Kidney tubule cell (primary cell): Measurements from ENCODE around the gene FMN2.
"Not testable (repeated sequence)": the region's sequence is repeated elsewhere in the genome, so short reads cannot be mapped to it uniquely, and the experiment has no call there.

ENCODE experiments used
- DNase-seq: peaks from one replicate; pipeline ENCODE4 v3.0.0-alpha.2; 2018; ENCODE audit warnings: low spot score

The FMN2 gene

DNA sequence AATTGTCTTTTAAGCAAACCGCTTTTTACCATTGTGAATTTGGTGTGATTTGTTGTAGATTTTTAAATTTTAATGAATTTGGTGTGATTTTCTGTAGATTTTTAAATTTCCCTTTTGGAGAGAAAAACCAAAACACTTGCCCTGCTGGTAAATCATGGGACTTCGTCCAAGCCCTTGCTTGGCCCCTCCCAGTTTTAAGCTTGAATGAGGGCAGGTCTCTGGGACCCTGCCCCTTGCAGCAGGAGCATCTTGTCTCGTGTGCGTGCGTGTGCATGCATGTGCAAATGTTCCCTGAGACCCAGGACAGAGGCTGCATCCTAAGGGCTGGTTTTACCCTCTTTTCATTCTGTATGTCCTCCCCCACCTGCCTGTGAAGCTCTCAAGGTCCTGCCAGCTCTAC lies 271.6 kb downstream of the FMN2 start:
- DNase-seq: no peak

DNA sequence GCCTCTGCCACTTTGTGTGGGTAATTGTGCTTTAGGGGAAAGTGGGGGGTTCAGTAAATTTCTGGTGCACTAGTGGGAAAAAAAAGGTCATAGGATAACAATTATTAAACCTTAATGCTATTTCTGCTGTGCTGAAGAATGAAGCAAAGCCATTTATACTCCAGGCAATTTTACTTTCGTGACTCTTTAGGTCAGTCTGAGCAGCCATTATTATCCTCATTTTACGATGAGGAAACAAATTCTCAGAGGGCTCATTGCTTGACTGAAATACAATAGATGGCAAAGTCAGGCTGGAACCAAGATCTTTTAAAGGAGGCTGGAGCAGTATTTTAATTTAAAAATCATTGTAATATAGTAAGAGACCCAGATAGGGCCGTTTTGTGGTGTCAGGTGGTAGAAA lies 272.2 kb downstream of the FMN2 start:
- no peak for DNase-seq

DNA sequence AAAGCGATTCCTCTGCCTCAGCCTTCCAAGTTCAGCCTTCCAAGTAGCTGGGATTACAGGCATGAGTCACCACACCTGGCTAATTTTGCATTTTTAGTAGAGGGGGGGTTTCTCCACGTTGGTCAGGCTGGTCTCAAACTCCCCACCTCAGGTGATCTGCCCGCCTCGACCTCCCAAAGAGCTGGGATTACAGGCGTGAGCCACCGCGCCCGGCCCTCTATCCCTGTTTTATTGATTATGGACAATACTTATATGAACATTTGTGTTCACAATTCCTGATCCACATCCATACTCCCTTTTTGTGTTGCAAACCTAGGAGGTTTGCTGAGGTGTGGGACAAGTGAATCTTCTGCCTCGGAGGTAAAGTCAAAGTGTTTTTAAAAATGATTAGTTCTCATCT lies 275.0 kb downstream of the FMN2 start:
- no peak for DNase-seq

GRCh38 chr1:240385551-240385950 lies 293.9 kb downstream of the FMN2 start:
- no peak for DNase-seq

DNA sequence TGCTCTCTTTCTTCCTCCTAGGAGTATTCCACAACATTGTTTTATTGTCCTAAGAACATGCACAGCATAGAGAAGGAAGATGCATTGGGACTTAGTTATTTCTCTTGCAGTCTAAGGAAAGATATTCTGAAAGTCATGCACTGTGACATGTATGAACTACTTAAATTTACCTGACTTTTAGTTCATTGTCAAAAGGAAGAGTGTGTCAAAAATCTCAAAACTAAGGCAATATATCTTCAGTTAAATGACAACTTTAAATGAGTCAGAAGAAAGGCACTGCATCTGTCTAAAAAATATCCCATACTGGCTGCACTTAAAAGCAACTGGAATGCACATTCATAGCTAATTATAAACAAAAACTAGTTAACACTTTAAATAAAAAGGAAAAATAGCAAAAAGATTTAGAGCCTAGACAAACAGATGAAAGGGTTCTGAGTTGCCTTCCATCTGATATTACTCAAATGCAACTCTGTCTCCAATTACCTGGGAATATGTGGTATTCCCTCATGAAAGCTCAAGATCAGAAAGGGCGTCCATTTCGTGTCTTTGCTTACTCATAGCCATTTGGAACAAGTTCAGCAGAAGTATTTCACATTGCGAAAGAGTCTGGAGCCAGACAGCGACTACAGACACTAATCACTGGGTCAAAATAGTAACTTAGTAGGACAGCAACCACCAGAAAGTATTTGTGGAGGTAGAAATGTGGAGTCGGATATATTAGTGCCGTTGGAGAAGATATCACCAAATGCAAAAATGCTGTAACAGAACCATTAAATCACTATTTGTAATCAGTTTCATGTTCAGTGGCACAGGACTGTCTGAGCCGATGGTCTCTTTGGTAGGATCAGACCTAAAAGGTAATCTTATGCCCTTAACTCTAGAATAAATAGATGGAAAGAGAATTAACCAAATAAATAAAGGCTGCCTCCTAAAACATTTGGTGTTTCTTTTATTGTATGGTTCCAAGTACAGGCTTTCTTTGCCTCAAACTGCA lies 294.6 kb downstream of the FMN2 start:
- DNase-seq: peak; percentile 2

DNA sequence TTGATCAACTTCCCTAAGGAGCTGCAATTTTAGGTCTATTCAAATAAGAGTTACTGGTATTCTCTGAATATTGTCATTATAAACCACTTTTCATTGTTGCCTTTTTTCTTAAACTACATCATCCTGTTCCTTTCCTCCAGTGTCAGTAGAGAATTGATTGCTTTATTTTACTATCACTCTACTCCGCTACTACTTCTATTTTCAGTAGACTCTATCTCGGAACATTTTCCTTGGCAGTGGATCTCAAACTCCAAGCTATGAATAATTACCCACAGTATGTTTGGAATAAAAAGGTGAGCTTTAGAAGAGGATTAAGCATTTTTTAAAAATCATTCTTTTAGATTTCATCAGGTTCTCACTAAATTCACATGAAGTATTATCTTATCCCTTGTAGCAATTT lies 295.4 kb downstream of the FMN2 start:
- no peak for DNase-seq

DNA sequence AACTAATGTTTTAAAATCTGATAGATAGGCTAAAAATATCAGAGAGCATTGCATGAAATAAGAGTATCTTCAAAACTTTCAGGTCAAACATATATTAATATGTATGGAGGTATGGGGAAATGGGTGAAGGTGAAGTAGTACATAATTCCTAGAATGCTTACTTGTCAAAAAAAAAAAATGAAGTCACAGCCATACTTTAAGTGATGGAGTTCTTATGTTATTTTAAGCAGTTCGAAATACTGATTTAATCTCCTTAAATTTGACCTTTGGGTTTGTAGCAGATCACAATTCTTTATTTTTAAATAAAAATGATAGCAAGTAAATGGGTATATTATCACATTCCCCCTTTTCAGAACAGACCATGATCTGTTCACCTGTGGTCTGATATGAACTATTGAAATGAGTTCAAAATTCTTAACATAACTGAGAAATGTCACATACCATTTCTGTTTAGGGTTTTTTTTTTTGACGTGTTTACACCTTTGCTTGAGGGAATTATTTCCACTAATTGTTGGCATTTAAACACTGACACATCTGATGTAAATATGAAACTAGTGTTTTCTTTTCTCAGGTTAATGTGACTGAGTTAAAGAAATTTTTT lies 300.1 kb downstream of the FMN2 start:
- DNase-seq: no peak

GRCh38 chr1:240394353-240394752 lies 302.7 kb downstream of the FMN2 start:
- DNase-seq: no peak

GRCh38 chr1:240395336-240395735 lies 303.7 kb downstream of the FMN2 start:
- DNase-seq: no peak

GRCh38 chr1:240399381-240399780 lies 307.7 kb downstream of the FMN2 start:
- DNase-seq: no peak

- DNase-seq: no peak
Measured at GRCh38 chr1:240401731-240402130, 310.0 kb downstream of the FMN2 start.

DNA sequence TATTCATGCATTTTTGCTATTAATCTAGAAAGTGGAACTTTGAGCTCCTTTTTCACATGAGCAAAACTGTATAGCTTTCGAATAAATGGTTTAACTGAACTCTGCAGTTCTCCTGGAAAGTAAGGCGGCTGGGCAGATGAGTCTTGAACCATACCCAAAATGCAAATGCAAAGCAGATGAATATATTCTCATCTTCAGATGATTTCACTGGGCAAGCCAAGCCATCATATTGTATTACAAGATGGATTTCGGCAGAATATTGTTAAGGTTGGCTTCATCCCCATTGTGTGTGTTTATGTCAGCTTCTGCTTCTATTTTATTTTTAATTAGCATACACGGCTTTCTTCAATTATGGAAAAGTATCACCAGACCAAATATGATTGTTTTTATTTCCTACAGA lies 310.6 kb downstream of the FMN2 start:
- DNase-seq: no peak

GRCh38 chr1:240404286-240404685 lies 312.6 kb downstream of the FMN2 start:
- no peak for DNase-seq

- no peak for DNase-seq
Measured at GRCh38 chr1:240405751-240406150, 314.1 kb downstream of the FMN2 start.

- no peak for DNase-seq
Measured at GRCh38 chr1:240407407-240407806, 315.7 kb downstream of the FMN2 start.

- no peak for DNase-seq
Measured at GRCh38 chr1:240409615-240410014, 317.9 kb downstream of the FMN2 start.

- no peak for DNase-seq
Measured at GRCh38 chr1:240413732-240414131, 322.0 kb downstream of the FMN2 start.

DNA sequence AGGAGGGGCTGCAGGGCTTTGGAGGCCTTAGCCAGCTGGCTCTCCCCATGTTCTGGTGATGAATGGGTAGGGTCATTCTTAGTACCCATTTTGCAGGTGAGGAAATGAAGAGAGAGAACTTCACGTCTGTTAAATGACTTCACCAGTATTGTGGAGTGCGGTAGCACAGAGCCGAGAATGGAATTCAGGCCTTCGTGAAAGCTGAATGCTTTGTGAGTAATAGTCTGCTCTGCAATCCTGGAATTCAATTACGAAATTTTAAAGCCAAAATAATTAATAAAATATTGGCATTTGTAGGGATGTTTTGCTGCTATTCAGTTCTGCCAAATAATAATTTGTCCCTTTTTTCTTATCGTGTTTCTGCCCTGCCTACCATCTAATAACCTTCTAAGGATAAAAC lies 322.6 kb downstream of the FMN2 start:
- DNase-seq: no peak

DNA sequence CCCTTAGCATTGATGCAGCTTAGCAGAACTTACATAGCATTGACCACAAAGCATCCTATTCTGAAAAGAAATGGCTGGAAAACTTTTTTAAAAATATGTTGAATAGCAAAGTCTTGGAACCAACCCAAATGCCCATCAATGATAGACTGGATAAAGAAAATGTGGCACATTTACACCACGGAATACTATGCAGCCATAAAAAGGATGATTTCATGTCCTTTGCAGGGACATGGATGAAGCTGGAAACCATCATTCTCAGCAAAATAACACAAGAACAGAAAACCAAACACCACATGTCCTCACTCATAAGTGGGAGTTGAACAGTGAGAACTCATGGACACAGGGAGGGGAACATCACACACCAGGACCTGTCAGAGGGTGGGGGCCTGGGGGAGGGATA lies 323.3 kb downstream of the FMN2 start:
- not testable (repeated sequence) for DNase-seq

DNA sequence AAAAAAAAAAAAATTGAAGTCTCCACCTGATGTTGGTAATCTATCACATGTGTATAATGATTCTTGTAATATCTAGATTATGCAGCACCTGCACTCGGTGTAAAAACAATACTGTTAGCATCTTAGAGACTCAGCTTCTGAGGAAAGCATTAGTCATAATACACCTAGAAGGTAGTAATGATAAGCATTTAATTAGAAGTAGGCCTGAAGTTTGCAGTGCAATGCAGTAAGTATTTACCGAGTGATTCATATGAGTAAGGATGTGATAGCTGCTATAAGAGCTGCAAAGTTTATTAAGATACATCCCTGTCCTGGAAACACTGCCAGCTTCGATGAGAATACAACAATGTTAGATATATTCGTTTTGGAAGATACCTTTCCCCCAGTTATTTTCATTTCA lies 323.8 kb downstream of the FMN2 start:
- no peak for DNase-seq

- no peak for DNase-seq
Measured at GRCh38 chr1:240417317-240417716, 325.6 kb downstream of the FMN2 start.

GRCh38 chr1:240420766-240421165 lies 329.1 kb downstream of the FMN2 start:
- DNase-seq: no peak

- DNase-seq: no peak
Measured at GRCh38 chr1:240423246-240423924, 331.7 kb downstream of the FMN2 start.
